HepG2 (cell line): ENCODE measurements around the gene FAM120B. TPM values are rescaled to one million over a fixed set of nuclear protein-coding genes. Genes with fewer than 3 reads are reported as not detected.
"Not testable (repeated sequence)": the region's sequence is repeated elsewhere in the genome, so short reads cannot be mapped to it uniquely, and the experiment has no call there.

ENCODE experiments used
- ATAC-seq: fragments of 200-7000 bp; cut with Tn5 transposase; 3 replicates; pipeline ENCODE4 v1.9.1; 2020; ENCODE audit warnings: mild to moderate bottlenecking, moderate library complexity
- BruUV-seq: library from RNA; stranded (reverse); fragments of 400-500 nt; replicated peaks from 2 replicates; lab custom pipeline; 2021; lab: Mats Ljungman, UMichigan
- CTCF ChIA-PET: fragments of 300-600 bp; formaldehyde crosslinking; extraction: SDS; loops from one replicate; lab custom pipeline; 2021; ENCODE audit warnings: low total read pairs, inconsistent platforms, low intra/inter-chr PET ratio; lab: Yijun Ruan, JAX
- POLR2A ChIA-PET: fragments of 350-600 bp; sonication (Branson Sonifier 250); formaldehyde crosslinking; loops from one replicate; lab custom pipeline; 2020; ENCODE audit warnings: antibody characterized with exemption, inconsistent platforms; lab: Yijun Ruan, JAX
- DNase-seq: peaks from one replicate; pipeline ENCODE4 v3.0.0-alpha.2; 2015; ENCODE audit warnings: low spot score
- FAIRE-seq: peaks from 3 replicates; lab custom pipeline; 2011; peaks lifted over from hg19 to GRCh38; lab: Jason Lieb, UNC
- H2AFZ ChIP-seq: one replicate; pipeline ENCODE4 v1.6.1; 2011; ENCODE audit warnings: low read length, inconsistent platforms
- H3K27ac ChIP-seq: fragments of 300-600 bp; 3 replicates; pipeline ENCODE4 v1.8.0; 2011; ENCODE audit warnings: mixed run types, mild to moderate bottlenecking, mixed read lengths, low read length, inconsistent platforms; ENCODE audit not compliant: insufficient read depth; ENCODE audit errors: extremely low read length
- H3K27me3 ChIP-seq, 2 experiments: fragments of 200-600 bp in 1 of 2; 2 replicates in 1 of 2; 3 replicates in 1 of 2; pipeline versions ENCODE4 v1.6.0 to v1.8.0; 2011; ENCODE audit warnings: low read length in 2 of 2, mild to moderate bottlenecking in 2 of 2, moderate library complexity in 2 of 2, inconsistent platforms in 1 of 2; ENCODE audit not compliant: insufficient read depth in 2 of 2, control insufficient read depth in 1 of 2
- H3K36me3 ChIP-seq, 2 experiments: fragments of 200-600 bp in 1 of 2; replicated peaks in 1 of 2; 2 replicates in 1 of 2; 3 replicates in 1 of 2; pipeline versions ENCODE4 v1.5.1 to v1.8.0; 2011; ENCODE audit warnings: low read length in 2 of 2, inconsistent platforms in 1 of 2; ENCODE audit not compliant: insufficient read depth in 2 of 2, control insufficient read depth in 1 of 2
- H3K4me1 ChIP-seq: 2 replicates; pipeline ENCODE4 v1.5.1; 2012; ENCODE audit warnings: low read length, inconsistent platforms; ENCODE audit not compliant: insufficient read depth
- H3K4me2 ChIP-seq: 2 replicates; pipeline ENCODE4 v1.6.0; 2011; ENCODE audit warnings: low read depth, low read length, inconsistent platforms
- H3K4me3 ChIP-seq, 3 experiments: fragments of 200-600 bp in 1 of 3; sonication (generic), shearing (Covaris generic) in 1 of 3; replicated peaks in 1 of 3; 2 replicates each; pipeline ENCODE4 v1.5.1; 2011 to 2016; ENCODE audit warnings: low read length in 3 of 3, inconsistent platforms in 2 of 3, low read depth in 2 of 3, mild to moderate bottlenecking in 2 of 3, control low read depth in 1 of 3, mixed read lengths in 1 of 3; ENCODE audit not compliant: insufficient read depth in 1 of 3
- H3K79me2 ChIP-seq: one replicate; pipeline ENCODE4 v1.6.1; 2011; ENCODE audit warnings: low read length, inconsistent platforms; ENCODE audit not compliant: insufficient read depth
- H3K9ac ChIP-seq: 2 replicates; pipeline ENCODE4 v1.6.0; 2011; ENCODE audit warnings: mild to moderate bottlenecking, low read depth, low read length, inconsistent platforms; ENCODE audit not compliant: insufficient read depth
- H3K9me3 ChIP-seq: 2 replicates; pipeline ENCODE4 v1.5.1; 2012; ENCODE audit warnings: mild to moderate bottlenecking, low read length
- H4K20me1 ChIP-seq: 2 replicates; pipeline ENCODE4 v1.6.0; 2011; ENCODE audit warnings: inconsistent platforms, mild to moderate bottlenecking, low read length, moderate library complexity; ENCODE audit not compliant: insufficient read depth
- FOSL2 ChIP-seq: sonication (generic); formaldehyde crosslinking; IDR thresholded peaks from 2 replicates; pipeline ENCODE4 v1.4.0; 2020; ENCODE audit warnings: missing genetic modification reagents
- MAFF ChIP-seq: IDR thresholded peaks from 2 replicates; pipeline ENCODE4 v1.6.1; 2011; ENCODE audit warnings: low read depth, low read length, improper control_type of control experiment
- MAFK ChIP-seq, 2 experiments: IDR thresholded peaks in 1 of 2; conservative IDR thresholded peaks in 1 of 2; 2 replicates each; pipeline ENCODE4 v1.6.1; 2011; ENCODE audit warnings: improper control_type of control experiment in 2 of 2, low read length in 2 of 2
- NFYB ChIP-seq: sonication (generic); formaldehyde crosslinking; IDR thresholded peaks from 2 replicates; pipeline ENCODE4 v1.4.0; 2020; ENCODE audit warnings: missing genetic modification reagents
- SAP130 ChIP-seq: IDR thresholded peaks from 2 replicates; pipeline ENCODE4 v1.6.1; 2016; ENCODE audit warnings: low read depth
- ZBTB8A ChIP-seq: sonication (generic); formaldehyde crosslinking; IDR thresholded peaks from 2 replicates; pipeline ENCODE4 v1.4.0; 2020; ENCODE audit warnings: mild to moderate bottlenecking, low read depth, missing genetic modification reagents, borderline replicate concordance
- ZNF121 ChIP-seq: sonication (generic); formaldehyde crosslinking; IDR thresholded peaks from 2 replicates; pipeline ENCODE4 v1.5.0; 2020; ENCODE audit warnings: mild to moderate bottlenecking, missing genetic modification reagents
- ZNF770 ChIP-seq: sonication (generic); formaldehyde crosslinking; IDR thresholded peaks from 2 replicates; pipeline ENCODE4 v1.5.0; 2020; ENCODE audit warnings: mild to moderate bottlenecking, missing genetic modification reagents
- WGBS: methylation state at CpG from one replicate; pipeline ENCODE4 v1.1.6; 2017; ENCODE audit warnings: low lambda C conversion rate; 5-methylcytosine and 5-hydroxymethylcytosine counted together
- in situ Hi-C: cut with HindIII; loops from 2 replicates; pipeline ENCODE4 v1.10.0; 2017; ENCODE audit warnings: low pct_unique_long_range_greater_than_20kb; ENCODE audit not compliant: extremely low pct_ligation_motif_present
- intact Hi-C: fragments of 100-400 bp; cut with micrococcal nuclease; formaldehyde crosslinking; loops from one replicate; pipeline ENCODE4 v1.10.0; 2022; ENCODE audit not compliant: unreplicated experiment
- polyA plus RNA-seq, 8 experiments: library from polyadenylated mRNA; depleted of rRNA in 3 of 8; stranded (reverse) in 7 of 8; unstranded in 1 of 8; fragments of >200 nt; fragmentation: Illumina TruSeq in 4 of 8; extraction: Trizol in 4 of 8; gene quantifications; 2 replicates each; pipeline versions ENCODE4 v1.2.1 to v1.2.3, GENCODE V29; 2011 to 2016; ENCODE audit warnings: low read depth in 4 of 8, missing spikeins in 1 of 8, mixed read lengths in 1 of 8; ENCODE audit not compliant: insufficient read depth in 1 of 8
- total RNA-seq, 5 experiments: library from RNA; depleted of rRNA; stranded (reverse); fragments of >200 nt; fragmentation: Illumina TruSeq; extraction: Trizol; gene quantifications; 2 replicates each; pipeline ENCODE4 v1.2.3, GENCODE V29; 2016; ENCODE audit warnings: low read depth in 1 of 5
- TF ChIP-seq, protein P1 (sequence below): conservative IDR thresholded peaks from 2 replicates; pipeline ENCODE4 v1.6.1; 2018; ENCODE audit warnings: missing genetic modification reagents

FAM120B gene
- total and polyA plus RNA-seq, 2 of the 13 experiments (the other 11 are each of a cell fraction or from before 2014, with no cell fraction given) = 9.2 to 10.7 TPM

GRCh38 chr6:170335199-170335598 lies 28.6 kb downstream of the FAM120B start:
- H4K20me1 ChIP-seq, BruUV-seq, DNase-seq, H3K27ac ChIP-seq, CTCF ChIA-PET, FAIRE-seq, H3K9ac ChIP-seq, H2AFZ ChIP-seq, in situ Hi-C loops, ATAC-seq, H3K4me3 ChIP-seq, H3K4me2 ChIP-seq, H3K9me3 ChIP-seq, intact Hi-C loops, POLR2A ChIA-PET, H3K4me1 ChIP-seq, H3K27me3 ChIP-seq, H3K79me2 ChIP-seq: not testable (repeated sequence)
- WGBS = 98% methylated on average over 3 of the region's 3 CpGs
- peaks cover 9 to 30% of the 10 kb centered on the region in 2 experiments for H3K36me3 ChIP-seq

DNA sequence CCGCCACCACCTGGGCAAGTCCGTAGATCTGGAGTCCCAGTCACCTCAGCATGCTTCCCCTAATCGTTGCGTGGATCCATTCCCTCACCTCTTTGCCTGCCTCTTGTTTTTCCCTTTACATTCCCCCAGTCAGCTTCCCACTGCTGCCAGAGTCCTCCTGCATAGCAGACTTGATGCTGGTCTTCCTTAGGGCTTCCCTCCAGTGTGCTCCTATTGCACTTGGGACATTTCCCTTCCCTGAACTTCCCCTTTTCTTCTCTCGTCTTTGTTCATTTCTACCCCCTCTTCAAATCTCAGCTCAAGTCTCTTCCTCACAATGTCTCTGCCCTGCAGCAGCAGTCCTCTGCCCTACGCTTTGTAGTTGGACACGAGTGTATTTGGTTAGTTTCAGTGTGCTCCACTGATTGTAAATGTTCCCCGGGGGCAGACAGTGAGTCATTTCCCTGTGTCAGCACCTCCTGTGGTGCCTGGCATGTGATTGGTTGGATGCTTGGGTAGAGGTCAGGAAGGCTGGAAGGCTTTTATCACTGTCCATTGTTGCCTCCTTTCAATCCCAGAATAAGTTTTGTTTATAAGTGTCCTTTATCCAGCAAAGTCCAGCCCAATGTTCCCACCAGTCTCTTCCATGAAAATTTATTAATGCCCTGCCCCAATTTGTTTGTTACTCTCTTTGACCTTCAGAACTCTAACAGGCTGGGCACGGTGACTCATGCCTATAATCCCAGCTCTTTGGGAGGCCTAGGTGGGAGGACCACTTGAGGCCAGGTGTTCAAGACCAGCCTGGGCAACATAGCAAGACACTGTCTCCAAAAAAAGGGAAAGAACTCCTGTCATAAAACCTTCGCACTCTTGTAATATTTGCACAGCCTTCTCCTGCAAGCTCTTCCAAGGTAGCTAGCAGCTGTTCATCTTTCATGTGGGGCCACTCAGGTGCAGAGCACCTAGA lies 38.3 kb downstream of the FAM120B start:
- H3K9me3 ChIP-seq = no peaks in the 10 kb centered on the region
- peaks cover 16% of the 10 kb centered on the region for H3K4me1 ChIP-seq
- no peaks in the 10 kb centered on the region for H3K27me3 ChIP-seq
- peaks cover 14 to 36% of the 10 kb centered on the region in 2 experiments; a peak in 4 of 5 replicates for H3K36me3 ChIP-seq
- no peak overlapping the region for H2AFZ ChIP-seq
- in situ Hi-C loops (no loop called here), intact Hi-C loops (no loop called here)
- ATAC-seq = peak; percentile 67
- DNase-seq = peak; percentile 55
- no peak overlapping the region for H3K9ac ChIP-seq
- no peak for FAIRE-seq
- H3K27ac ChIP-seq = no peak overlapping the region
- TF ChIP-seq SAP130 (CRISPR knock-in tag) (0 out of 2 replicates have a peak, but pooled peaks have one; percentile 16), ZNF121 (peak; percentile 61; the same call in 1 of the 2 replicates), ZNF770 (0 out of 2 replicates have a peak, but pooled peaks have one; percentile 20), NFYB (CRISPR knock-in tag) (peak; percentile 25; the same call in 1 of the 2 replicates), FOSL2 (CRISPR knock-in tag) (peak; percentile 78), ZBTB8A (CRISPR knock-in tag) (no peak), MAFK (conservative IDR thresholded peaks at IDR 0.05 in 1 of 2, IDR thresholded peaks at IDR 0.05 in 1 of 2; ENCODE audit: low read length in 2 of 2) (peak; percentile 68 to 74), MAFF (peak; percentile 65)
- TF ChIP-seq, protein P1, sequence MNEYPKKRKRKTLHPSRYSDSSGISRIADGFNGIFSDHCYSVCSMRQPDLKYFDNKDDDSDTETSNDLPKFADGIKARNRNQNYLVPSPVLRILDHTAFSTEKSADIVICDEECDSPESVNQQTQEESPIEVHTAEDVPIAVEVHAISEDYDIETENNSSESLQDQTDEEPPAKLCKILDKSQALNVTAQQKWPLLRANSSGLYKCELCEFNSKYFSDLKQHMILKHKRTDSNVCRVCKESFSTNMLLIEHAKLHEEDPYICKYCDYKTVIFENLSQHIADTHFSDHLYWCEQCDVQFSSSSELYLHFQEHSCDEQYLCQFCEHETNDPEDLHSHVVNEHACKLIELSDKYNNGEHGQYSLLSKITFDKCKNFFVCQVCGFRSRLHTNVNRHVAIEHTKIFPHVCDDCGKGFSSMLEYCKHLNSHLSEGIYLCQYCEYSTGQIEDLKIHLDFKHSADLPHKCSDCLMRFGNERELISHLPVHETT (CRISPR knock-in tag) = no peak
- no TSS peak for BruUV-seq
- H3K79me2 ChIP-seq = no peaks in the 10 kb centered on the region
- ChIA-PET POLR2A (no interaction called here), CTCF (no interaction called here)
- 85% methylated on average over 10 of the region's 10 CpGs for WGBS
- no peak overlapping the region for H3K4me3 ChIP-seq
- no peaks in the 10 kb centered on the region for H4K20me1 ChIP-seq
- H3K4me2 ChIP-seq = no peak overlapping the region
